Effector memory CD4-positive, alpha-beta T cell (primary cell): ENCODE results near the gene RAMP1.

Source experiments
- DNase-seq, 3 donors: peaks; one replicate each; pipeline ENCODE4 v3.0.0-alpha.2; 2020
- H3K27ac ChIP-seq: 2 replicates; pipeline ENCODE4 v1.7.0; 2013; ENCODE audit warnings: mild to moderate bottlenecking, low read length, moderate library complexity; ENCODE audit not compliant: insufficient read depth, poor library complexity, severe bottlenecking
- H3K27me3 ChIP-seq: replicated peaks from 2 replicates; pipeline ENCODE4 v1.7.0; 2013; ENCODE audit warnings: mild to moderate bottlenecking, low read length; ENCODE audit not compliant: insufficient read depth, control insufficient read depth, poor library complexity, severe bottlenecking
- H3K36me3 ChIP-seq: 2 replicates; pipeline ENCODE4 v1.7.0; 2013; ENCODE audit warnings: mild to moderate bottlenecking, low read length, moderate library complexity; ENCODE audit not compliant: control insufficient read depth, insufficient read depth
- H3K4me1 ChIP-seq: 2 replicates; pipeline ENCODE4 v1.7.0; 2013; ENCODE audit warnings: low read length, mild to moderate bottlenecking; ENCODE audit not compliant: control insufficient read depth, insufficient read depth, poor library complexity, severe bottlenecking
- H3K4me3 ChIP-seq: 2 replicates; pipeline ENCODE4 v1.7.0; 2013; ENCODE audit warnings: low read length, low read depth, mild to moderate bottlenecking; ENCODE audit not compliant: insufficient read depth, poor library complexity, severe bottlenecking
- H3K9me3 ChIP-seq: 2 replicates; pipeline ENCODE4 v1.7.0; 2013; ENCODE audit warnings: mild to moderate bottlenecking, low read length, moderate library complexity; ENCODE audit not compliant: control insufficient read depth

RAMP1 gene

GRCh38 chr2:237924164-237924534 lies 64.7 kb downstream of the RAMP1 start:
- no peak overlapping the region for H3K27ac ChIP-seq
- no peaks in the 10 kb centered on the region for H3K36me3 ChIP-seq
- no peak for DNase-seq
- no peaks in the 10 kb centered on the region for H3K9me3 ChIP-seq
- H3K4me3 ChIP-seq: no peak overlapping the region
- H3K4me1 ChIP-seq: peaks cover 8% of the 10 kb centered on the region
- no peaks in the 10 kb centered on the region for H3K27me3 ChIP-seq

- Histone ChIP-seq H3K4me1 (peaks cover 8% of the 10 kb centered on the region), H3K27me3 (no peaks in the 10 kb centered on the region), H3K9me3 (no peaks in the 10 kb centered on the region), H3K4me3 (no peak overlapping the region), H3K27ac (no peak overlapping the region), H3K36me3 (no peaks in the 10 kb centered on the region)
- DNase-seq: no peak
Measured at GRCh38 chr2:237927135-237927534, 67.7 kb downstream of the RAMP1 start.

- Histone ChIP-seq H3K4me3 (no peak overlapping the region), H3K4me1 (peaks cover 6% of the 10 kb centered on the region), H3K27ac (no peak overlapping the region), H3K27me3 (no peaks in the 10 kb centered on the region), H3K9me3 (no peaks in the 10 kb centered on the region), H3K36me3 (no peaks in the 10 kb centered on the region)
- DNase-seq: no peak
Measured at GRCh38 chr2:237927986-237928385, 68.6 kb downstream of the RAMP1 start.

GRCh38 chr2:237929979-237930378 lies 70.6 kb downstream of the RAMP1 start:
- Histone ChIP-seq H3K4me1 (peaks cover 3% of the 10 kb centered on the region), H3K36me3 (no peaks in the 10 kb centered on the region), H3K27ac (no peak overlapping the region), H3K27me3 (no peaks in the 10 kb centered on the region), H3K4me3 (no peak overlapping the region), H3K9me3 (no peaks in the 10 kb centered on the region)
- no peak for DNase-seq

GRCh38 chr2:237931205-237931721 lies 71.8 kb downstream of the RAMP1 start:
- Histone ChIP-seq H3K4me1 (peaks cover under 1% of the 10 kb centered on the region), H3K4me3 (no peak overlapping the region)
- DNase-seq: no peak

GRCh38 chr2:237932731-237933131 lies 73.3 kb downstream of the RAMP1 start:
- no peak for DNase-seq
- no peaks in the 10 kb centered on the region for H3K36me3 ChIP-seq
- no peak overlapping the region for H3K4me3 ChIP-seq
- H3K27ac ChIP-seq: no peak overlapping the region
- H3K9me3 ChIP-seq: no peaks in the 10 kb centered on the region
- H3K4me1 ChIP-seq: no peaks in the 10 kb centered on the region
- no peaks in the 10 kb centered on the region for H3K27me3 ChIP-seq

More at GRCh38 chr2:237931205-237931721, 71.8 kb downstream of the RAMP1 start:
- no peaks in the 10 kb centered on the region for H3K27me3 ChIP-seq
- no peaks in the 10 kb centered on the region for H3K36me3 ChIP-seq
- no peaks in the 10 kb centered on the region for H3K9me3 ChIP-seq
- H3K27ac ChIP-seq: no peak overlapping the region

- Histone ChIP-seq H3K36me3 (no peaks in the 10 kb centered on the region), H3K27me3 (no peaks in the 10 kb centered on the region), H3K4me3 (no peak overlapping the region), H3K9me3 (no peaks in the 10 kb centered on the region), H3K27ac (no peak overlapping the region), H3K4me1 (peaks cover under 1% of the 10 kb centered on the region)
- DNase-seq: no peak
Measured at GRCh38 chr2:237934186-237934585, 74.8 kb downstream of the RAMP1 start.

GRCh38 chr2:237935740-237936452 lies 76.5 kb downstream of the RAMP1 start:
- H3K27ac ChIP-seq: no peak overlapping the region
- no peaks in the 10 kb centered on the region for H3K9me3 ChIP-seq
- peaks cover 12% of the 10 kb centered on the region for H3K4me1 ChIP-seq
- no peak for DNase-seq
- no peaks in the 10 kb centered on the region for H3K36me3 ChIP-seq
- no peaks in the 10 kb centered on the region for H3K27me3 ChIP-seq
- no peak overlapping the region for H3K4me3 ChIP-seq

GRCh38 chr2:237939251-237939650 lies 79.8 kb downstream of the RAMP1 start:
- peaks cover under 1% of the 10 kb centered on the region for H3K9me3 ChIP-seq
- H3K27ac ChIP-seq: no peak overlapping the region
- DNase-seq: no peak
- peaks cover 40% of the 10 kb centered on the region for H3K4me1 ChIP-seq
- H3K27me3 ChIP-seq: no peaks in the 10 kb centered on the region
- H3K4me3 ChIP-seq: no peak overlapping the region
- no peaks in the 10 kb centered on the region for H3K36me3 ChIP-seq

GRCh38 chr2:237940828-237941227 lies 81.4 kb downstream of the RAMP1 start:
- Histone ChIP-seq H3K9me3 (peaks cover 5% of the 10 kb centered on the region), H3K27me3 (no peaks in the 10 kb centered on the region), H3K27ac (no peak overlapping the region), H3K36me3 (no peaks in the 10 kb centered on the region), H3K4me3 (no peak overlapping the region), H3K4me1 (peaks cover 40% of the 10 kb centered on the region)
- DNase-seq: no peak
